HG03442 (cell line): ENCODE data around the gene CKLF.
A peak's percentile ranks its signal among the peaks of the same experiment; 100 is the strongest.

Experiments used
- ATAC-seq: cut with Tn5 transposase; IDR thresholded peaks from one replicate; pipeline ENCODE4 v1.9.1; 2021; ENCODE audit warnings: mild to moderate bottlenecking, moderate library complexity; ENCODE audit not compliant: unreplicated experiment

The CKLF gene

DNA sequence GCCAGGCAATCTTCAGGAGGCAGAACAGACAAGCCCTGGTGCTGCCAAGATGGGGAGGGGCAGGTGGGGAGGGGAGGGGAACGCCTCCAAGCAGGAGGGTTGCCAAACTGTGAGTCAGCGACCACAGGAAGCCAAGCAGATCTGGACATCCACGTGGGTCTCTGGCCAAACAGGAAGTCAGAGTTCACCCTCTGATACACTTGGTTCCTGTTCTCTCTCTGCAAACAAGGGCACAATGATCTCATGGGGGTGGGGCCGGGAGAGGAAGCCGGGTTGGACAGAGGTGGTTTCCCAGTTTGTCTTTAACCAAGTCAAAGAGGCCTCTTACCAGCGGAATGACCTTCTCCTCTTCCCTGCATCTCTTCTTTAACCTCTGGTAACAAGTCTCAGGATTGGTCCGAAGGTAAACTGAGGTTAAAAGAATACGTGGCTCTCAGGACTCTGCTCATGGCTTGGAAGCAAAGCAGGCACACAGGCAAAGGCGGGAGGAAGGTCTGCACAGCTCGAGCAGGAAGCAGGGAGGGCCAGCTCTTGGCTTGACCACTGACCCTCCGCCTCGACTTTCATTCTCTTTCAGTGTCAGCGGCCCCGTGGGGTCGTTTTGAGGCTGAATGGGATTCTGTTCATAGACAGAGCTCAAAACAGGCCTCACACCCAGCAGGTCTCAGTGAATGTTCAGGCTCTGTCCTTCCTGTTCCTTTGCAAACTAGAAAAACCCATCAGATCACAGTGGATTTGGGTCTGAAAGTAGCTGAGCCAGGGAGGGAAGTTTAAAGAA lies 35.4 kb upstream of the CKLF start:
- ATAC-seq, result peak; percentile 97

DNA sequence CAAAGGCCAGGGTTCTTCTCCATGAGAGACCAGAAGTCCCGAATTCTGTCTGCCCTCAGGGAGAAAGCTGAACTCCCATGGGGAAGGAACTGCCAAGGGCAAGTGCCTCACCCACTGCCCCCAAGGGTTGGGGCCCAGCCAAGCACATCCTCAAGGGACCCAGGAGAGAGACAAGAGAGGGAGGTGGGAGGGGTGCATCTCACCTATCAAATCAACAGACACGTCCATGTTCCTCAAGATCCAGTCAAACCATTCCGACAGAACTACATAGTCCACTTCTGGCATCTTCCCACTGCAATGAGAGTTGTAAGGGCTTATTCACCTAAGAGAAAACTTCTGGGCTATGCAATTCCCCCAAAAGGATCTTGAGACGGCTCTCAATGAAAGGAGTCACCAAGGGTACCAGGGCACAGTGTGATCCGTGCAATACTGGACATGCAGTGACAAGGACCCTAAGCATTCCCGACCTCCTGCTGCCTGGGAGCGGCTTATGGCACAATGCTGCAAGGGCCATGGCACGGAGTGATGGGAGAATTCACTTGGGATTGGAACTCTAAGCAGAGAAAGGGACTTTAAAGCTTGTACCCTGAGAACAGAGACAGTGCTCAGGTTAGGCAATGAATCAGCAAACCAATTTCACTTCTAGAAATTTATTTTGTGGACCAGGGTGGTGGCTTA lies 34.7 kb upstream of the CKLF start:
- ATAC-seq, result no peak

DNA sequence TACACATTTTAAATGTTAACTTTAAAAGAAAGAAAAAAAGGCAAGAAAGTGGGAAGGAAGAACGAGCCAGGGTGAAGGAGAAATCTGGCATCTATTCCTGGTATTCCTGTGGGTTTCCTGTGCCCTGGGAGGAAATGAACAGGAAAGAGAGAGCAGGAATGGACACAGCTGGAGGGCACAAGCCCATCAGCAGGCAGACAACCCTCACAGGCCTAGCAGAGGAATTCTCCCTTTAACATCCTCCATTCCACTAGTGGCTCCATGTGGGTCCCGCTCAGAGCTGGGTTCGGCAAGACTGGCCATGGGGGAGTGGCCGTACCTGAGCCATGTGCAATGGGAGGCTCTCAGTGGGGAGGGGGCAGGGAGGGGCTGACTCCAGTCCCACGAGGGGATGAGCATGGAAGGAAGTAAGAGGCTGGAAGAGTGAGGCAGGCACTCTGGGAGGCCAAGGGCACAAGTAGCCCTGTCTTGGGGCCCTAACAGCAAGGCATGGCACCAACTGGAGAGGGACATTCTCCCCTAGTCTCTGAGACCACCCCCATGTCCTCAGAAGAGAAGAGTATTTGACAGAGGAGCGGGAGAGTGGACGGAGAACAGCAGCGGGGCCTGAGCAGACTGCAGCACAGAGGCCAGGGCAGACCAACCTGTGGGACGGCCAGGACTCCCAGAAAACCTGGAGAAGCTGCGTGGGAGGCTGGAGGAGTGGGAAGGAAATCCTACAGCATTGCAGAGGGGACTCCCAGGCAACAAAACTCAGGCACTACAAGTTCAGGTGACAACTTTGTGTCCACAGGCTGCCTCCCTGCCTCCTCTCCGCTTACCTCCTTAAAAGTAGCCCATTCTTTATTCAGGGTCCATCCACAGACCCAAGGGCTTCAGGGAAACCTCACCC lies 32.6 kb upstream of the CKLF start:
- no peak for ATAC-seq

DNA sequence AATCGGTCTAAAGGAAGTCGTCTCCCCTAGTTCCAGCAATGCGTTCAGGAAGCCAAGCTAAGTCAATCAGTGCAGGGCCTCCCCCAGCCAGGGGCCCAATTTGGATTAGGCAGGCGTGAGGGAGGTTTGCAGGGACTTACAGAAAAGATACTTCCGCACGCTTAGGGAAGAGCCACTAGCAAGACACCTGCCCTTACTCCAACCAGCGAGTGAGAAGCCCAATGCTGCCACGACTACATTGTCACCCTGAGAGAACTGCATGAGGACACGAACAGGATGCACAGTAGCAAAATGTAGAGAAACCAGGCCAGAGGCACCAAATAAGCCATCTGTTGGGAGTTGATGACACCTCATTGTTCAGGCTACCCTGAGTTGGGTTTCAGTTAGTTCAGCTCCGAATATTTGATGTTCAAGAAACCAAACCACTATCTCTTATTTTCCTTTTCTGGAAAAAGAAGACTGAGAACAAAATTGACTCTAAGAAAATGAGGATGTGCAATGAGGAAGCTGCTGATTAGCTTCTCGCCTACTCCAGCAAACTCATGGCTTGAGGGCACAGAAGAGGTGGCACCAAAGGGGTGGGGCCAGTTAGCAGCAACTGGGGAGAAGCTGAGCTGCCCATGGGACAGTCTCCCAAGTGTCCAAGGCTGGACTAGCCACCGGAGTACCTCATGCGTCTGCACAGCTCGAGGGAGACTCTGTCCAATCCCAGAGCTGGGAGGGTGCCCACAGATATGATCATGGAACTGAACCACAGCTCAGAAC lies 31.8 kb upstream of the CKLF start:
- no peak for ATAC-seq

DNA sequence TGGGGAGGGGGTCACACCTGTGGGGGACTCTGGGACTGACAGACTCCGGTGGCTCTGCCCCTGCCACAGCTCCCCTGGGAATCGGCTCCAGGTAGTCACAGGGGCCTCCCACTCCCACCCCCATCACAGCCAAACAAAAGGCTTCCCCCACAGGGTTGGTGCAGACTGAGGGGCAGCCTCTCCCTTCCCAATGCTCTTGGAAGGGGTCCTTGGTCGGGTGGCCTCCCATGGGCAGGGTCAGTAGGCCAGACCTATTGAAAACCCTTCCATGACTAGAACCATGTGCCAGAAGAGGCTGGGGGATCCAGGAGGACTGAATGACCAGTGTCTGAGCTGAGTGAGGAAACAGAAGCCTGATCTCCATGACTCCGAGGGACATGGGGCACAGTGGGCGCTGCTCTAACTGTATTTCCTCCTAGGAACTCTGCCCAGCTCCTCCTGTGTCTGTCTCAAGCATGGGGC lies 31.1 kb upstream of the CKLF start:
- no peak for ATAC-seq

DNA sequence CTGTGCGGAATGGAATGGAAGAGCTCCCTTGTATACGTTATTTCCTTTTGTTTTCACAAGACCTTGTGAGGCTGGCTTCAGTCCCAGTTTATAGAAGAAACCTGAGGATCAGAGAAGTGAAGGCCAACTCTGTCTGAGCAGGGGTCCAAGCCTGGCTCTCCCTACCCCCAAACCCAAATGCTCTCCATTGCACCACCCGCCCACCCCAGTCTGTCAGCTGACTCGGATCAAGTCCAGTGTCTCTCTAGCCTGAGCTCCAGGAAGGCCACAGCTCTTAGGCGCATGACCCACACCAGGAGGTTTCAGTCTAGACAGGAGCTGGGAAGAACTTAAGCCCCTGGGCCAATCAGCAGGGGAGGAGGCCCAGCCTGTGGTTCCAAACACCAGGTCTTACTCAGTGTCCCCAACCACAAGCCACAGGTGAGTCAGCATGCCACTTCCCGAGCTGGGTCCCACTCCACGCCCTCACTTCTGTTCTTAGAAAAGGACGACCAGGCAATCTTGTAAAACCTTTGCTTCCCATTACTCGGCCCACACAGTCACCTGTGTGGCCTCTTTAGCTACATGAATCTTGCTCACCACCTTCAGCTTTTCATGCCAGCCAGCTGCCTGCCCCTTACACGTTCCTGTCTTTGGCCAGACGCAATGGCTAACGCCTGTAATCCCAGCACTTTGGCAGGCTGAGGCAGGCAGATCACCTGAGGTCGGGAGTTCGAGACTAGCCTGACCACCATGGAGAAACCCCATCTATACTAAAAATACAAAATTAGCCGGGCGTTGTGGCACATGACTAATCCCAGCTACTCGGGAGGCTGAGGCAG lies 30.2 kb upstream of the CKLF start:
- ATAC-seq, result peak; percentile 62

DNA sequence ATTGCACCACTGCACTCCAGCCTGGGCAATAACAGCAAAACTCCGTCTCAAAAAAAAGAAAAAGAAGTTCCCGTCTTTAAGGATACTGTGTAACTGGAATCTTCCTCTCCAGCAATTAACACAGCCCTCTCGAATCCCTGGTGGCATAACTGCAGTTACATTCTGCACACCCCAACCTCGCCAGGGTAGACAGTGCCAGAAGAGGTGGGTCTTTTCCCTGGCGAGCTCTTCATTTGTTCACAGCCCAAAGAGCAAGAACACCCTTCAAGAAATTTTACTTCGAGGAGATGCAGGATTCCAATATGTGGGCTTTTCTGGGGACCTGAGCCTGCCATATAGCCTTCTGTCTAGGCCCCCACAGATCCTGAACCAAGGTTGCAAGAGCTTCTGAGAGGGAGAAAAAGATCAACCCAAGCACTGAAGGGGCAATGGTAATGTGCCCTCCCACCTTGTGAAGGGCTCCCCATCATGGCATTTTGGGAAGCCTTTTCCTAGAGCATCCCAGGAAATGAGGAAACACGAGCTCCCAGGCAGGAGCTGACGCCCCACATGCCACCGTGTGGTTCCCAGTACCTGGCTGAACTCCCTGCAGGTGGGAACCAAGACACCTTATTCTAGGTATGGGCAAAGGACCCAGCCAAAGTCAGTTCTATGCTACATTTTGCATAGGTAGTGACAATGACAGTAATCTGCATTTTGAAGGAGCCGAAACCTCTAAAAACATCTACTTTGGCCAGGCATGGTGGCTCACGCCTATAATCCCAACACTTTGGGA lies 29.4 kb upstream of the CKLF start:
- no peak for ATAC-seq

DNA sequence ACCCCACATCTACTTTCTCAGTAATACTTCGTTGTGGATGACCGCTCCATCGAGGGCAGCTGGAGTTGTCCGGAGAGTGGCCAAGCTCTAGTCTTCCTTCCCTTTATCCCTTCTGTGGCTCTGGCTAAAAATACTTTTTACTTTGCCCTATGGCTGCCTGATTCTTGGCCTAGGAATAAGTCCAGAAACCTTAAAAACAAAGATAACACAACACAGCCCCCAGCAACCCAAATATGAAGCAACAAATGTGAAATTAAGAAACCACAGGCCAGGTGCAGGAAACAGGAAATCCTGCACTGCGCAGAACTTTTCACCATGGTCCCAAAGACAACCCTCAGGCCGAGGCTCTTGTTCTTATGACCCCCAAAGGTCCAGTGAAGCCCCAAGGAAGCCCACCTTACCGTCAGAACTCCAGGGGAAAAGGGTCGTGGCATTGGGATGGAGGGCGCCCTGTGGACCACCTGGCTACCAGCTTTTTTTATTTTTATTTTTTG lies 28.5 kb upstream of the CKLF start:
- ATAC-seq, result peak; percentile 34

DNA sequence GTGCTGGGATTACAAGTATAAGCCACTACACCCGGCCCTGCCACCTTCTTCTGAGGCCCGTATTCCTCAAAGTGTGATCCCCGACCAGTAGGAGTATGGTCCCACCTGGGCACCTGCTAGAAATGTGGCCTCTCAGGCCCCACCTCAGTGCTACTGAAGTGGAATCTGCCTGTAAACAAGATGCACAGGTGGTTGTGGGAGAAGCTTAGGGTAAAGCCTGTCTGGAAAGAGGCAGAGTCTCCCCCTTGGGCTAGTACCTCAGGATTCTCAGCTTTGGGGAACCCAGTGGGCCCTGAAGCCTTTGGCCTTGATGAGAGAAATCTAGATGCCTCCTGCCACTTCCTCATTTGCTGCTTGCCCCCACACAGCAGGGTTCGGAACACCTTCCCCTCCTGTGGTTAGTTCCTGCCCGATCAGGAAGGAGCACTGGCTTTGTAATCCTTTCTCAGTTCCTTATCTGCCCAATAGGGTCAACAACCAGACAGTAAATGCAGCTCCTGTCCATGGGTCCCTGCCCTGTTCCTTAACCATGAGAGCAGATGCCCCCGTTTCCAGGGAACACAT lies 27.7 kb upstream of the CKLF start:
- ATAC-seq, result peak; percentile 59

DNA sequence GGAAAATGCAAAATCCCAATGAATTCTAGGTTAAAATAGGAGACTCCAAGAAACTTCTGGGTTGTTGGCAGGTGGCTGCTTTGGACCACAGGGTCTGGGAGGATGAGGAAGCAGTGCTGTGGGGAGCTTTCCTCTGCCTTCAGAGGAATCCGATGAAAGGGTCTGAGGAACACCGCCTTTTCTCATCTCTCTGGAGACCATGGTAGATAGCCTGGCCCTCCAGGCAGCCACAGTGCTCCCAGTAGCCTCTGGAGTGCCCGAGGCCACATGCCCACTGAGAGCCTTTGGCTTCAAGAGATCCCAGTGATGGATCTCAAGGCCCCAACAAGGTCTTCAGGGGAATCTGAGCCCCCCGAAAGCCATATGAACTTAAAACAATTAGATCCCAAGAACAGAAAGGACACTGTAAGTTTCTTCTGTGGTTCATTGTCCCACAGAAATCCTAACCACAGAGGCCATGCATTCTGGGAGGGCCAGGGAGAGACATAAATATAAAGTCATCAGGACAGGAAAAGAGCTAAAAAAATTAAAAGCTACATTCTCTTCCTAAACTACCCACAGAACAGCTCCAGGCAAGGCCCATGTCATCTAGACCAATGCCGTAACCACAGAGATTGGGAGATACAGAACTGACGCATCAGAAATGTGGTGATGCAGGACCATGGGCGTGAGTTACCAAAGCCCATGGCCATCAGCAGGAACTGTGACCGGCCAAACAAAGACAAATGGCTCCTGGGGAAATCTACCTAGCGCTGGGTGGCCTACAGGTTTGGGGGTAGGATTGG lies 26.8 kb upstream of the CKLF start:
- ATAC-seq, result no peak

DNA sequence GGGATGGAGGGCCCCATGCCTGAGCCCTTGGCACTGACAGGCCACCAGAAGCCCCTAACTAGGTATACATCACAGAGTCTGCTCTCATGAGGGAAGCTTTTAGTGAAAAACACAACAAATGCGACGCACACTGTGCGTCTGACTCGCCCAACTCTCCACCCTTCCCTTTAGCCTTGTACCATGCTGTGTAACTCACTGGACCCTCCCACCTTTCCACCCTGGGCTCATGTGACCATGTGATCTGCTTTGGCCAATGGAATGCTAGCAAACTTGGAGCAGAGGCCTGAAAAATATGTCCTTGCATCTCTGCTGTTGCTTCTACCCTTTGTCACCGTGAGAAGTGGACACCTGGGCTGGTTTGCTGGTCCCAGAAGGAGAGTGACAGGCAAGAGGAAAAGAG lies 24.1 kb upstream of the CKLF start:
- no peak for ATAC-seq

DNA sequence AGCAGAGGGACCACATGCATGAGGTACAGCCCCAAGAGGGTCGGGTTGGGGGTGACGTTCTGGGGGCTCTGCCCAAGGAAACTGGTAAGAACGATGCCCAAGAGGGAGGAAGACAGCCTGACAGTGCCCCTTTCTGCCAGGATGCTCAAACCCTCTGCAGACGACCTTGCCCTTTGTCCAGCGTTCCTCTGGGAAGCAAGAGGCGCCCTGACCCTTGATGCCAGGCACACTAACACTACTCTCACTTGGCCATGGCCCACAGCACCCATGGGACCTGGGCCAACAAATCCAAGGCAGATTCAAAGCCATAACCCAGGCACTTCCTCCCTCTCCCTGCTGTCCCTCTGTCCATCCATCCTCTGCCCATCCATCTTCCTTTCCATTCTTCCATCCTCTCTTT lies 22.9 kb upstream of the CKLF start:
- no peak for ATAC-seq

DNA sequence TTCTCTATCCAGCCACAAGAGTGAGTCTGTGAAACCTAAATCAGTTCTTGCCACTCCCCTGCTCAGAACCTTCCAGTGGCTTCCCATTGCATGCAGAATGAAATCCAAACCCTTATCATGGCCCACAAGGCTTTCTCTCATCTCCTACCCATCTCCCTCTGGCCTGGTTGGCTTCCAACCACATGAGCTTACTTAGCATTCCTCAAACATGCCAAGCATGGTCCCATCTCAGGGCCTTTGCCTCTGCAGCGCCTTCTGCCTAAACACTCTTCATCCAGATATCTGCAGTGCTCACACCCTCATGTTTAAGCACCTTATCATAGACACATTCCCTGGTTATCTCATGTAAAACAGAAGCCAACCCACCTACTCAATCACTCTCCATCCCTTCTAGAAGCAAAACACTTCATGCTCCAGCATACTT lies 18.0 kb upstream of the CKLF start:
- no peak for ATAC-seq

DNA sequence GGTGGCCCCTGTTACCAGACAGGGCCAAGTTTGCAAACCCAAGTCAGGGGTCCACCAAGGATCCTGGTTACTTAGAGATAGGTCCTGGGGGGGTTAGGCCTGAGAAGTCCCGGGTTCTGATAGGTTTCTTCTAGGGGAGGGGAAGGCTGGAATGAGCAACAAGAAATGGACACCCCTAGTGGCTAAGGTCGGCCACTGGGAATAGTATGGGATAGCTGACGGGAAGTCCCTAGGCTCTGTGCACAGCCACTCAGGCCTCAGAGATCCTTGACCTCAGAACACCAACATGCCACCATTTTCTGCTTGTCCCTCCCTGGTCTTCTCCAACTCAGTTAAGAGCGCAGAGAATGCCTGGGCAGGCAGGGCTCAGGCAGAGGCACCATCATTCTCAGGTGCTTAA lies 15.9 kb upstream of the CKLF start:
- ATAC-seq, result no peak

DNA sequence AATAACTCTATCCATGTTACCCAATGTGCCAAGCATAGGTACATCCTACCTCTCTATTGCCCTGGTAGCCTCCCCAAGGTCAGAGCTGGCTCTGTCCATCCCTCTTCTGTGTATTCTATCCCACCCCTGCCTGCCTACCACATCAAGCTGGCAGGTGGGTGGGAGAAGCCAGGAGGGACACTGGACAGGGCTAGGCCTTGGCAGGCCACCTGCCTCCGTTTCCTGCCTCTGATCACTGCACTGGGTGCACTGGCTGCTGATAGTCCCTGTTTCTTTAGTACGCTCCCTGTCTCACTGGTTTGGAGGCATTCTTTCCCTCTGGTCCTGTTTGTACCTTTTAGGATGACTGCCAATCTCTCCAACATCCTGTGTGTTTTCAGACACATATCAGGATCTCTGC lies 15.1 kb upstream of the CKLF start:
- ATAC-seq, result no peak

DNA sequence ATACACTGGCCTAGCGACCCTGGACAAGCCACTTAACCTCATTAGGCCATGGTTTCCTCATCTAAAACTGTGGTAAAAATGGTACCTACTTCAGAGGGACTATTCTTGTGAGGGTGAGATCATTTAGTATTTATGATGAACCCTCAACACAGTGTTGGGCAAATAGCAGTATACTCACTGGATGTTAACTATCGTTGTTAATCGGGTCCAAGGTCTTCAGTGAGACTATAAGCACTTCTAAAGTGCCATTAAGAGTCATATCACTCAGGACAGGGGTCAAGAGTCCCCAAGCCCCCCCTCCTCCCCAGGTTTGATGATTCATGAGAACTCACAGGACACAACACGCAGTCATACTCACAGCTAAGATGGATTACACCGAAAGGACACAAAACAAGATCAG lies 13.5 kb upstream of the CKLF start:
- no peak for ATAC-seq

DNA sequence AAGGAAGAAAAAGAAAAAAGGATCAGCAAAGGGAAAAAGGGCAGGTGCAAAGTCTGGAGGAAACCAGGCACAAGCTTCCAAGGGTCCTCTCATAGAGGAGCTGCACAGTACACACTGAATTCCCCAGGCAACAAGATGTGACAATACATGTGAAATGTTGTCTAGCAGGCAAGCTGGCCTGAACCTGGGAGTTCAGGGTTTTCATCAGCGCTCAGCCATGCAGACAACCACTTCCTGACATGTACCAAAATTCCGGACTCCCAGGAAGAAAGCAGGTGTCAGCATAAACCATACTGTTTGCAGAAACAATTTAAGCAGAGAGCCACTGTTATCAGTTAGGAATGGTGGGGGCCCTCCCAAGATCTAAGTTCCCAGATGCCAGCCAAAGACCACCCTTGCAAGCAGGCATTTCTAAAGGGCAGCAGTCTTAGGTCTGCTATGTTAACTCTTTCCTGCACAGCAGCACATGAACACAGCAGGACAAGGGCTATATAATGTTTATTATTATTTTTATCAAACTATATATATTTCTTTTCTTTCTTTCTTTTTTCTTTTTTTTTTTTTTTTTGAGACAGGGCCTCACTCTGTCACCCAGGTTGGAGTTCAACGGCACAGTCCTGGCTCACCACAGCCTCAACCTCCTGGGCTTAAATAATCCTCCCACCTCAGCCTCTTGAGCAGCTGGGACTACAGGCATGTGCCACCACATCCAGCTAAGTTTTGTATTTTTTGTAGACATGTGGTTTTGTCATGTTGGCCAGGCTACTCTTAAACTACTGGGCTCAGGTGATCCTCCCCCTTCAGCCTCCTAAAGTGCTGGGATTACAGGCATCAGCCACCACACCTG lies 12.5 kb upstream of the CKLF start:
- ATAC-seq, result peak; percentile 84
